Activated T-helper 1 cell treated with Interleukin-2 at 50 U/mL for 16 hours (primary cell): ENCODE results near the gene RCSD1.
"Not testable (repeated sequence)": the region's sequence is repeated elsewhere in the genome, so short reads cannot be mapped to it uniquely, and the experiment has no call there.

Experiments used
- DNase-seq: peaks from one replicate; pipeline ENCODE4 v3.0.0-alpha.2; 2020; ENCODE audit warnings: low read depth

RCSD1 gene

GRCh38 chr1:167629681-167630567 is at the start of gene RCSD1:
Gene RCSD1 (plus strand): TSS chr1:167630232. CDS start chr1:167630424, 192 bp downstream.
- peak; percentile 44 for DNase-seq

- DNase-seq: no peak
These were observed 48.0 kb upstream of the RCSD1 start for GRCh38 chr1:167582064-167582463.

GRCh38 chr1:167582722-167583121 is 47.3 kb upstream of the RCSD1 start:
- DNase-seq: no peak

GRCh38 chr1:167584581-167584980 is 45.5 kb upstream of the RCSD1 start:
- no peak for DNase-seq

GRCh38 chr1:167587342-167587741 is 42.7 kb upstream of the RCSD1 start:
- DNase-seq: no peak

- no peak for DNase-seq
These were observed 42.2 kb upstream of the RCSD1 start for GRCh38 chr1:167587872-167588271.

GRCh38 chr1:167588361-167588760 is 41.7 kb upstream of the RCSD1 start:
- no peak for DNase-seq

- DNase-seq: no peak
These were observed 37.6 kb upstream of the RCSD1 start for GRCh38 chr1:167592475-167592874.

GRCh38 chr1:167593860-167594259 is 36.2 kb upstream of the RCSD1 start:
- DNase-seq: no peak

- DNase-seq: no peak
These were observed 35.2 kb upstream of the RCSD1 start for GRCh38 chr1:167594822-167595221.

- no peak for DNase-seq
These were observed 30.0 kb upstream of the RCSD1 start for GRCh38 chr1:167599957-167600581.

- DNase-seq: no peak
These were observed 28.3 kb upstream of the RCSD1 start for GRCh38 chr1:167601442-167602383.

GRCh38 chr1:167602840-167603239 is 27.2 kb upstream of the RCSD1 start:
- DNase-seq: no peak

- no peak for DNase-seq
These were observed 24.5 kb upstream of the RCSD1 start for GRCh38 chr1:167605576-167605975.

GRCh38 chr1:167611983-167612382 is 18.0 kb upstream of the RCSD1 start:
- DNase-seq: no peak

GRCh38 chr1:167612587-167613385 is 17.2 kb upstream of the RCSD1 start:
- DNase-seq: no peak

GRCh38 chr1:167613984-167614383 is 16.0 kb upstream of the RCSD1 start:
- DNase-seq: not testable (repeated sequence)

- DNase-seq: no peak
These were observed 15.2 kb upstream of the RCSD1 start for GRCh38 chr1:167614851-167615250.

- no peak for DNase-seq
These were observed 13.5 kb upstream of the RCSD1 start for GRCh38 chr1:167616521-167616920.

GRCh38 chr1:167617153-167618147 is 12.6 kb upstream of the RCSD1 start:
- DNase-seq: no peak
